DMS153 (cell line): ENCODE measurements around the gene SREBF1.
A peak's percentile ranks its signal among the peaks of the same experiment; 100 is the strongest.

ENCODE experiments used
- DNase-seq: peaks from one replicate; lab custom pipeline; 2025; lab: John Stamatoyannopoulos, UW

Gene SREBF1

GRCh38 chr17:17857496-17857895, 20.7 kb upstream of the SREBF1 start:
- no peak for DNase-seq

DNA sequence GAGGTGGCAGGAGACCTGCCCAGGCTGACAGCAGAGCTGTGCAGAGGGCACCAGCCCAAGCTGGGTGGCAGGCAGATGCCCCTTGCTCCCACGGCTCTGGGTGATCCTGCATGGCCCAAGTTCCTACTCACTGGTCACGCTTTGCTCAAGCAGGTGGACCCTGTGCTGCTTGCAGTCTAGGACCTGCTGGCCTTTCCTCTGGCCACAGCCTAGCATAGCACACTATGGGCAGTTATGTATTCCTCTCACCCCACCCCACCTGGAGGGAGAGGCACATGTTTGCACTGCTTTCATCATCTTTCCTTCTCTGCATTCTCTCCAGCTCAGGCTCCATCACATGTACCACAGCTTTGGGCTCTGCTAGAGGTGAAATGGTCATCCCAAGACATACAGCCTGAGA, 19.6 kb upstream of the SREBF1 start:
- DNase-seq, result no peak

DNA sequence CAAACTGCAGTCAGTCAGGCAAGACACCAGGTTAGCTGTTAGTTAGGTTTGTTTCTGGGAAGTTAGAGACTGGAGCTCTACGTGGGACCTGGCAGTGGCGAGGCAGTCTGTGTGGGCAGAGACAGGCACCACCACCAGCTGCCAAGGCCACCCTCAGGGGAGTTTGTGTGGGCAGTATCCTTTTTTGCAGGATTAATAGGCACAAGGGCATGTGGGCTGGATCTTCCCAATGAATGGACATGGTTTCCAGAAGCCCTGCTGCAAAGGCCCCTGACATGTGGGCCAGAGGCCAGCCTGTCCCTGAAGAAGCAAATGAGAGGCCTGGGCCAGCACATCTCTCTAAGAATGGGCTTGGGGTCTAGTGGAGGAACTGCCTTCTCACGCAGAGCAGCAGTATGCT, 19.2 kb upstream of the SREBF1 start:
- no peak for DNase-seq

GRCh38 chr17:17853811-17854447, 17.1 kb upstream of the SREBF1 start:
- DNase-seq, result no peak

DNA sequence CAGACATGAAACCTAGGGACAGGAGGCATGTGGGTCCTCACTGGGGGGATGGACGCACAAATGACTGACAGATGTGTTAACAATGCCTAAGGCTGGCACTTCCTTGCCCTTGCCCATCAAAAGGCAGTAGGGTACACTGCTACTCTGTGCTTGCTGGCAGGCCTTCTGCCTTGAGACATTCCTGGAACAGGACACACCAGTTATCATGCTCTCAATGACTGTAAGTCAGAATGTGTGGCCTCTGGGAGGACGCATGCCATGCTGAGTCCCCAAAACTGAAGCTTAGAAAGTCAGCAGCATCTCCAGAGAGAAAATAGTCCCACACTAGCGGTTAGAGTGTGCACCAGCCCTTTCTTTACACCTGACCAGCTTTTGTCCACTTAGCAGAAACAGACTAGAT, 16.1 kb upstream of the SREBF1 start:
- no peak for DNase-seq

GRCh38 chr17:17851103-17852002, 14.6 kb upstream of the SREBF1 start:
- DNase-seq, result no peak

- no peak for DNase-seq
Measured at GRCh38 chr17:17849845-17850373, 13.1 kb upstream of the SREBF1 start.

- DNase-seq, result peak; percentile 10
Measured at GRCh38 chr17:17849147-17849820, 12.5 kb upstream of the SREBF1 start.

DNA sequence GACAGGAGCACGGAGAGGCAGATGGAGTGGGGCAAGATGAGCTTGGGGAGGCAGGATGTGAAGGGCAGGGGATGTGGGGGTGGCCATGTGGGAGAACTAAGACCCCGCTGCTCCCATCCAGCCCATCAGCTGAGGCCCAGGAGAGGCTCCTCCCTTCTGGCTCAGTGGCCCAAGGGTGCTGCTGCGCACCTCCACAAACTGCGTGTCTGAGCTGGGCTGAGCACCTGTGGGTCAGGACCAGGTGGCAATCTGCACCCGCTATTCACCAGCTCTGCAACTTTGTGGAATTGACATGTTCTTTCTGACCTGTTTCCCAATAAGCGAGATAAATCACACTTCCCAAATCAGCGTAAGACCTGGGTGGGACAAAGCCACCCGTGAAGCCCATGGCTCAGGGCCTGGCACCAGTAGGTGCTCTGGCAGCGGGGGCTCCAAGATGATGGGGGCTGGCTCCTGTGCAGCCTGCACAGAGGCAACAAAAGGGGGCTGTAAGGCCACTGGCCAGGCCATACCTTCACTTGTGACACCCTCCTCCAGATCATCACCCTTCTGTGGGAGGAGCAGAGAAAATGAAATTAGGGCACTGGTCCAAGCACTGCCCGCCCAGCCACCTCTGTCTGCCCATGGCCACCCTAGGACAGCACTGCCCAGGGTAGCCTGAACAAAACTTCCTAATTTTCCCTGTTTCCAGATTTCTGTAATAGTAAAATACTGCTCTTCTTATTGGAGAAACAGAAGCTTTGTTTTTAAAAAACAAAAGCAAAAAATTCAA, 11.7 kb upstream of the SREBF1 start:
- no peak for DNase-seq

DNA sequence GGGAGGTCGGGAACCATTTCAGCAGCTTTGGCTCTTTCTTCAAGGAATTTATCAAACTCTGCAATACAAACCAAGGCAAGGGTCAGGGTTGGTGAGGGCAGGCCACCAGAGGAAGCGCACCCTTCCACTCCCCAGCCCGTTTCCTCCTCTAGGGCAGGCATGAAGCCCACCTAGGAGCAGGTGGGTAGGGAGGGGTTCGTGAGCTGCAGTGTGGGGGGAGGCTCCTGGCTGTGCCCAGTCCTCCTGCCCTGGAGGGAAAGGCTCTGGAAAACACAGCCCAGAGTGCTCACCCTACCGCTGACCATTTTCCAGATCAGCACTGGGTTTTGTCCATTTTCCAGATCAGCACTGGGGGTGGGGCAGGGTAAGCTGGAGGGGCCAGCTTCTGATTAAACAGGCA, 10.9 kb upstream of the SREBF1 start:
- no peak for DNase-seq

- no peak for DNase-seq
Measured at GRCh38 chr17:17847118-17847689, 10.4 kb upstream of the SREBF1 start.

GRCh38 chr17:17846645-17847044, 9.9 kb upstream of the SREBF1 start:
- no peak for DNase-seq

DNA sequence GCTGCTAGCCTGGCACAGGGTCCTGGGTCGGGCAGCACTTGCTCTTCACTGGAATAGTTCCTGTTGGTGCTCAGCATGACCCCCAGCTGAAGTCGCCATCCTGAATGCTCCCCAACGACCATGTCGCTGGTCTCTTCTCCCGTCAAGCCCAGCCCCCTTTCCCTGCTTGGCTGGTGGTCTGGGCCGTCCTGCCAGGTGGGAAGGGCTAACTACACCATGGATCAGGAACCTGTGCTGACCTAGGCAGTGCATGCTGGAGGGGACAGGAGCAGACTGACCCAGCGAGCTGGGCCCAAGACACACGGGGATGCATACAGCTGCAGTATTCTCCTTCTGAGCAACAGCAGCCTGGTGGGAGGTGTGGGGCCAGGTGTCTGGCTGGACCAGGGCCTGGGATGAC, 9.2 kb upstream of the SREBF1 start:
- no peak for DNase-seq

DNA sequence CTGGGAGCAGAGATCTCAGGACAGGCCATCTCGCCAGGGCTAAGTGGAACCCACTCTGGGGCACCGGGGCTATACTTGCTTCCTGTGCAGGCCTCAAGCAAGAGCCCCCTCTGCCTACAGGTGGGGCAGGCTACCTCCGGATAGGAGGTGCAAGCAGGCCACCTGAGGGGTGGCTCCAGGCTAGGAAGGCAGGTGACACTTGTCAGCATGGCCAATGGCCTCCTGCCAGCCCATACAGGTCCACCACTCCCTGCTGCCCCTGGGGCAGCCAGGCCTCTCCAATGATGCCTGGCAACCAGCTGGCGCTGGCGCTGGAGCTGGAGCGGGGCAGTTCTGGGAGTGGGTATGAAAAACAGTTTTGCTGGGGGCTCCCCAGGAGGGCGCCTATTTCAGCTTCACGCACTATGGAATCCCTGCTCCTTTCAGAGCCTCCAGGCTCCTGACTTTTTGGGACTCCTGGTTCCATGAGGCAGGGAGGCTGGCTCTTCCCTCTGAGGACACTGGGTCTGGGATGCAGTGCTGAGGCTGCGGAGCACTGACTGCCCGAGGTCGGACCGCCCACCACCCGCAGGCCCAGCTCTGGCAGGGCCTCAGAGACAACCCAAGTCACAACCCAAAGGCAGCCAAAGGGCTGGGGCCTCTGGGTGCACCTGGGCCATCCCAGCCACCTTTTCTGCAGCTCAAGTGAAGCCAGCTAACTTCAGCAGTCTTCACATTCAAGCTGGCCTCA, 8.4 kb upstream of the SREBF1 start:
- DNase-seq, result no peak

- no peak for DNase-seq
Measured at GRCh38 chr17:17844500-17844899, 7.7 kb upstream of the SREBF1 start.

DNA sequence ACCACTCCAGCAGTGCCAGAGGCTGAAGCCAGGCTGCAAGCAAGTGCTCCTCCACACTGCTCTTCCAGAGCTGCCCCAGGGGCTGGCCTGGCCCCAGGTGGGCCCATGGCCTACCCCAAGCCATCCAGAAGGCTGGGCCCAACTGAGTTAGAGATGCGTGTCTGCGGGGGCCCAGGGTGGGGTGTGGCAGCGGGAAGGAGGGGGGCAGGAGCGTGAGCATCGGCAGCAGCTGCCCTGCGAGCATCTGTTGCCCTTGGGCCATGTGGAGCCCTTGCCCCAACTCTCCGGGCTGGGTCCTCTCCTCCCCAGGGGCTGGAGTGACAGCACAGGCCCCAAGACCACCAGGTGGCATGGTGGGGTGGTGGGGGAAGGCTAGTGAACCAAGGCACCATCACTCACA, 7.3 kb upstream of the SREBF1 start:
- no peak for DNase-seq

GRCh38 chr17:17843096-17843495, 6.3 kb upstream of the SREBF1 start:
- no peak for DNase-seq

GRCh38 chr17:17842111-17842876, 5.5 kb upstream of the SREBF1 start:
- no peak for DNase-seq

DNA sequence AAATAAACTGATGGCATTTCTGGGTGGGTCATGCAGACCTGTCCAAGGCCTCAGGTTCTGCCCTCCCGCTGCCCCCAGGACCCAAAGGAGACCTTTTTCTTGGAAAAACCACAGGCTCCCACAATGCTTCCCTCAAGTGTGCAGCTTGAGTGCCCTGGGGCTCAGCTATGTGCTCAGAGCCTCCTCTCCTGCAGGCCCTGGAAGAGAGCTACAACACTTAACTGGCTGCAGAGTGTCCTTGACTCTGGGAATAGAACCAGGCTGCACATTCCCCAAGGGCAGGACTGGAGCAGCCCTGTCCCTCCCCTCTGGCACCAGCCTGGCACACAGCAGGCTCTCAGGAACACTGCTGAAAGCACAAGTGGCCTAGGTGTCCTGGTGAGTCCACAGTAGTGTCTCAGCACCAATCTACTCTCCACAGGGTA, 4.8 kb upstream of the SREBF1 start:
- DNase-seq, result peak; percentile 18
